HepG2 (cell line): ENCODE data around the gene EPS8L3. TPM values are rescaled to one million over a fixed set of nuclear protein-coding genes. Genes with fewer than 3 reads are reported as not detected.

Source experiments
- ARID4A ChIP-seq: sonication (generic); formaldehyde crosslinking; IDR thresholded peaks from 2 replicates; pipeline ENCODE4 v1.5.0; 2020; ENCODE audit warnings: mild to moderate bottlenecking, missing genetic modification reagents, borderline replicate concordance
- EZH2 ChIP-seq: conservative IDR thresholded peaks from 2 replicates; pipeline ENCODE4 v1.6.1; 2012; ENCODE audit warnings: mild to moderate bottlenecking, low read depth, low read length, moderate library complexity
- HIVEP1 ChIP-seq: sonication (generic); formaldehyde crosslinking; IDR thresholded peaks from 2 replicates; pipeline ENCODE4 v1.4.0; 2020; ENCODE audit warnings: mild to moderate bottlenecking, missing genetic modification reagents
- KLF12 ChIP-seq: sonication (generic); formaldehyde crosslinking; IDR thresholded peaks from 2 replicates; pipeline ENCODE4 v1.4.0; 2020; ENCODE audit warnings: missing genetic modification reagents, borderline replicate concordance
- KLF9 ChIP-seq: IDR thresholded peaks from 2 replicates; pipeline ENCODE4 v1.6.1; 2016; ENCODE audit warnings: low read depth
- MED1 ChIP-seq: sonication (generic); formaldehyde crosslinking; IDR thresholded peaks from 2 replicates; pipeline ENCODE4 v1.4.0; 2020; ENCODE audit warnings: missing genetic modification reagents
- PAX8 ChIP-seq: sonication (generic); formaldehyde crosslinking; IDR thresholded peaks from 2 replicates; pipeline ENCODE4 v1.8.0; 2022; ENCODE audit warnings: mild to moderate bottlenecking, missing genetic modification reagents, borderline replicate concordance
- REL ChIP-seq: sonication (generic); formaldehyde crosslinking; conservative IDR thresholded peaks from 2 replicates; pipeline ENCODE4 v1.8.0; 2022; ENCODE audit warnings: mild to moderate bottlenecking, missing genetic modification reagents, moderate library complexity
- RELA ChIP-seq: sonication (generic); formaldehyde crosslinking; IDR thresholded peaks from 2 replicates; pipeline ENCODE4 v1.4.0; 2020; ENCODE audit warnings: missing genetic modification reagents
- SAP130 ChIP-seq: IDR thresholded peaks from 2 replicates; pipeline ENCODE4 v1.6.1; 2016; ENCODE audit warnings: low read depth
- TRIM24 ChIP-seq: sonication (generic); formaldehyde crosslinking; IDR thresholded peaks from 2 replicates; pipeline ENCODE4 v1.8.0; 2022; ENCODE audit warnings: mild to moderate bottlenecking, missing genetic modification reagents
- UBTF ChIP-seq: sonication (generic); formaldehyde crosslinking; IDR thresholded peaks from 2 replicates; pipeline ENCODE4 v1.4.0; 2020; ENCODE audit warnings: mild to moderate bottlenecking, missing genetic modification reagents
- XRCC5 ChIP-seq: fragments of 200-400 bp; formaldehyde crosslinking; optimal IDR thresholded peaks from 2 replicates; pipeline ENCODE3; 2017; ENCODE audit warnings: mild to moderate bottlenecking, low read length
- ZBTB25 ChIP-seq: IDR thresholded peaks from 2 replicates; pipeline ENCODE4 v1.6.1; 2018; ENCODE audit warnings: missing genetic modification reagents
- ZFP41 ChIP-seq: sonication (generic); formaldehyde crosslinking; IDR thresholded peaks from 2 replicates; pipeline ENCODE4 v1.4.0; 2020; ENCODE audit warnings: mild to moderate bottlenecking, missing genetic modification reagents, borderline replicate concordance
- ZNF180 ChIP-seq: sonication (generic); formaldehyde crosslinking; IDR thresholded peaks from 2 replicates; pipeline ENCODE4 v1.4.0; 2020; ENCODE audit warnings: low read depth, missing genetic modification reagents, borderline replicate concordance
- ZNF205 ChIP-seq: IDR thresholded peaks from 2 replicates; pipeline ENCODE4 v1.6.1; 2018; ENCODE audit warnings: missing biosample characterization, missing genetic modification reagents
- ZNF296 ChIP-seq: sonication (generic); formaldehyde crosslinking; conservative IDR thresholded peaks from 2 replicates; pipeline ENCODE4 v1.5.0; 2020; ENCODE audit warnings: mild to moderate bottlenecking, missing genetic modification reagents
- ZNF343 ChIP-seq: sonication (generic); formaldehyde crosslinking; IDR thresholded peaks from 2 replicates; pipeline ENCODE4 v1.4.0; 2020; ENCODE audit warnings: mild to moderate bottlenecking, missing genetic modification reagents
- ZNF382 ChIP-seq: sonication (generic); formaldehyde crosslinking; IDR thresholded peaks from 2 replicates; pipeline ENCODE4 v1.5.0; 2020; ENCODE audit warnings: missing genetic modification reagents, mild to moderate bottlenecking, borderline replicate concordance
- ZNF567 ChIP-seq: sonication (generic); formaldehyde crosslinking; IDR thresholded peaks from 2 replicates; pipeline ENCODE4 v1.8.1; 2023; ENCODE audit warnings: mild to moderate bottlenecking, missing genetic modification reagents, borderline replicate concordance
- ZNF761 ChIP-seq: sonication (generic); formaldehyde crosslinking; conservative IDR thresholded peaks from 2 replicates; pipeline ENCODE4 v1.4.0; 2020; ENCODE audit warnings: mild to moderate bottlenecking, missing genetic modification reagents
- polyA plus RNA-seq, 8 experiments: library from polyadenylated mRNA; depleted of rRNA in 3 of 8; stranded (reverse) in 7 of 8; unstranded in 1 of 8; fragments of >200 nt; fragmentation: Illumina TruSeq in 4 of 8; extraction: Trizol in 4 of 8; gene quantifications; 2 replicates each; pipeline versions ENCODE4 v1.2.1 to v1.2.3, GENCODE V29; 2011 to 2016; ENCODE audit warnings: low read depth in 4 of 8, missing spikeins in 1 of 8, mixed read lengths in 1 of 8; ENCODE audit not compliant: insufficient read depth in 1 of 8
- total RNA-seq, 5 experiments: library from RNA; depleted of rRNA; stranded (reverse); fragments of >200 nt; fragmentation: Illumina TruSeq; extraction: Trizol; gene quantifications; 2 replicates each; pipeline ENCODE4 v1.2.3, GENCODE V29; 2016; ENCODE audit warnings: low read depth in 1 of 5

EPS8L3 gene
- total and polyA plus RNA-seq, 2 of the 13 experiments (the other 11 are each of a cell fraction or from before 2014, with no cell fraction given), result 18.2 to 106 TPM

GRCh38 chr1:109763646-109764415 lies at the start of gene EPS8L3 (continued):
- no peak for TF ChIP-seq TRIM24 (CRISPR knock-in tag)
- TF ChIP-seq MED1 (CRISPR knock-in tag), result peak; percentile 81
- no peak for TF ChIP-seq REL (CRISPR knock-in tag)
- peak; percentile 92 for TF ChIP-seq SAP130 (CRISPR knock-in tag)
- TF ChIP-seq HIVEP1, result no peak
- TF ChIP-seq ARID4A, result peak; percentile 75; the same call in 1 of the 2 replicates
- no peak for TF ChIP-seq ZNF180 (CRISPR knock-in tag)
- peak; percentile 49; the same call in 1 of the 2 replicates for TF ChIP-seq RELA (CRISPR knock-in tag)
- 0 out of 2 replicates have a peak, but pooled peaks have one; percentile 42 for TF ChIP-seq ZNF343 (CRISPR knock-in tag)
- TF ChIP-seq PAX8 (CRISPR knock-in tag), result no peak
- peak; percentile 50; the same call in 1 of the 2 replicates for TF ChIP-seq ZNF205 (CRISPR knock-in tag)
- TF ChIP-seq ZFP41 (CRISPR knock-in tag), result no peak; the same call in none of the 2 replicates
- TF ChIP-seq EZH2, result no peak
- TF ChIP-seq XRCC5, result peak; percentile 87
- TF ChIP-seq KLF9 (CRISPR knock-in tag), result peak; percentile 39; the same call in 1 of the 2 replicates
- peak; percentile 39; the same call in 1 of the 2 replicates for TF ChIP-seq ZNF296 (CRISPR knock-in tag)
- peak; percentile 92; the same call in 1 of the 2 replicates for TF ChIP-seq ZNF567 (CRISPR knock-in tag)
- no peak for TF ChIP-seq ZNF382 (CRISPR knock-in tag)
- 0 out of 2 replicates have a peak, but pooled peaks have one; percentile 50 for TF ChIP-seq ZBTB25 (CRISPR knock-in tag)
- 0 out of 2 replicates have a peak, but pooled peaks have one; percentile 42 for TF ChIP-seq ZNF761 (CRISPR knock-in tag)
- peak; percentile 89; the same call in 1 of the 2 replicates for TF ChIP-seq KLF12 (CRISPR knock-in tag)
- peak; percentile 81 for TF ChIP-seq UBTF
